Activated T-helper 1 cell treated with anti-CD3 and anti-CD28 coated beads, Interleukin-2, amount 50 U/mL, for 16 hours (primary cell): ENCODE data around the gene MAMDC2.

Source experiments
- DNase-seq, 2 donors: peaks; one replicate each; pipeline ENCODE4 v3.0.0-alpha.2; 2020; ENCODE audit warnings: low read depth in 1 of 2, low spot score in 1 of 2

MAMDC2 gene

GRCh38 chr9:70133253-70134208, 89.9 kb downstream of the MAMDC2 start:
- no peak for DNase-seq

GRCh38 chr9:70134360-70134759, 90.7 kb downstream of the MAMDC2 start:
- DNase-seq = no peak

GRCh38 chr9:70135176-70135575, 91.5 kb downstream of the MAMDC2 start:
- no peak for DNase-seq

- no peak for DNase-seq
These were observed 93.0 kb downstream of the MAMDC2 start for GRCh38 chr9:70136632-70137031.

- DNase-seq = no peak
These were observed 93.9 kb downstream of the MAMDC2 start for GRCh38 chr9:70137577-70137976.

- no peak for DNase-seq
These were observed 98.5 kb downstream of the MAMDC2 start for GRCh38 chr9:70142101-70142500.

GRCh38 chr9:70143394-70144130, 99.9 kb downstream of the MAMDC2 start:
- no peak for DNase-seq

GRCh38 chr9:70144131-70144503, 100.5 kb downstream of the MAMDC2 start:
- DNase-seq = no peak

- DNase-seq = no peak
These were observed 102.3 kb downstream of the MAMDC2 start for GRCh38 chr9:70145981-70146380.

GRCh38 chr9:70147196-70147595, 103.5 kb downstream of the MAMDC2 start:
- no peak for DNase-seq

- no peak for DNase-seq
These were observed 104.0 kb downstream of the MAMDC2 start for GRCh38 chr9:70147651-70148050.

GRCh38 chr9:70152350-70152749, 108.7 kb downstream of the MAMDC2 start:
- no peak for DNase-seq

GRCh38 chr9:70156729-70157128, 113.1 kb downstream of the MAMDC2 start:
- DNase-seq = no peak

GRCh38 chr9:70159630-70160029, 116.0 kb downstream of the MAMDC2 start:
- no peak for DNase-seq

GRCh38 chr9:70160686-70161600, 117.3 kb downstream of the MAMDC2 start:
- DNase-seq = no peak

GRCh38 chr9:70165006-70165602, 121.5 kb downstream of the MAMDC2 start:
- no peak for DNase-seq

GRCh38 chr9:70168521-70168920, 124.9 kb downstream of the MAMDC2 start:
- no peak for DNase-seq

- no peak for DNase-seq
These were observed 125.6 kb downstream of the MAMDC2 start for GRCh38 chr9:70169222-70169621.

- DNase-seq = no peak
These were observed 126.6 kb downstream of the MAMDC2 start for GRCh38 chr9:70170151-70170790.

GRCh38 chr9:70172532-70172931, 128.9 kb downstream of the MAMDC2 start:
- no peak for DNase-seq
